GM12892 (cell line): Measurements from ENCODE around the gene PPP2R2C.

ENCODE experiments used
- POLR2A ChIP-seq: IDR thresholded peaks from 2 replicates; pipeline ENCODE4 v1.6.1; 2011; ENCODE audit warnings: low read depth, low read length, control low read depth
- POLR2AphosphoS5 ChIP-seq: IDR thresholded peaks from 2 replicates; pipeline ENCODE4 v1.6.1; 2011; ENCODE audit warnings: low read depth, low read length, control low read depth
- TAF1 ChIP-seq: IDR thresholded peaks from 2 replicates; pipeline ENCODE4 v1.6.1; 2011; ENCODE audit warnings: low read depth, mild to moderate bottlenecking, control low read depth, low read length, borderline replicate concordance

DNA sequence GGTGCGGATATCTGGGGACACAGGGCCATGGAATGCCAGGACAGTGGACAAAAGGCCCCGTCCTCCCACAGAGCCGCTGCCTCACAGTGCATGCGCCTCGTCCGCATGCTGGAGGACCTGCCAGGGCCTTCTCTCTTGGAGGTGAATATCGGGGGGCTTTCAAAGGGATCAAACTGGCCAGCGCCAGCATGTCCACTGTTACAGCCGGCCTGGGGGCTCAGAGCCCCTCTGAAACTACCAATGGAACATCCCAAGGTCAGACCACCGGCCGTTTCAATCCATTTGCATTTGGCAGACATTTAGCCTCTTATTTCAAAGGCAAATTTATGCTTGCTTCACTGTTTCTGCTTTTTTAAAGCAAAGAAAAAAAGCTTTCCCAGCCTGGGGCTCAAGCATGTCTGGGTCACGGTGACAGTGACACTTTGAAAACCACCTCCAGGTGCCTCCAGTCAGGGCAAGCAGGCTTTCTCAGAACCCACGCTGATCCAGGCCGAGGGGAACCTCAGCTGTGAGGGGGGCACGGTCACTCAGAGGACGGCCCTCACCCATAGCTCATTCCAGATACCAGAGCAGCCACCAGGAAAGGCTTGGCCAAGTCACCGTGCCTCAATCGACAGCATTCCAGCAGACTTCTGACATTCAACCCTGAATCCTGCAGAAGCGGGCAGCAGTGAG lies 57.2 kb downstream of the PPP2R2C start:
- TF ChIP-seq POLR2A (no peak), POLR2AphosphoS5 (no peak), TAF1 (no peak)
